GM10266 (cell line): ENCODE measurements around the gene ARL6IP6.

Source experiments
- DNase-seq: peaks from one replicate; pipeline ENCODE4 v3.0.0; 2012; ENCODE audit errors: extremely low spot score
- TF ChIP-seq, protein P1 (sequence below): IDR thresholded peaks from 2 replicates; pipeline ENCODE4 v1.5.1; 2012; ENCODE audit warnings: mild to moderate bottlenecking, low read depth; ENCODE audit not compliant: control insufficient read depth, insufficient read depth; ENCODE audit errors: missing control alignments

The ARL6IP6 gene

DNA sequence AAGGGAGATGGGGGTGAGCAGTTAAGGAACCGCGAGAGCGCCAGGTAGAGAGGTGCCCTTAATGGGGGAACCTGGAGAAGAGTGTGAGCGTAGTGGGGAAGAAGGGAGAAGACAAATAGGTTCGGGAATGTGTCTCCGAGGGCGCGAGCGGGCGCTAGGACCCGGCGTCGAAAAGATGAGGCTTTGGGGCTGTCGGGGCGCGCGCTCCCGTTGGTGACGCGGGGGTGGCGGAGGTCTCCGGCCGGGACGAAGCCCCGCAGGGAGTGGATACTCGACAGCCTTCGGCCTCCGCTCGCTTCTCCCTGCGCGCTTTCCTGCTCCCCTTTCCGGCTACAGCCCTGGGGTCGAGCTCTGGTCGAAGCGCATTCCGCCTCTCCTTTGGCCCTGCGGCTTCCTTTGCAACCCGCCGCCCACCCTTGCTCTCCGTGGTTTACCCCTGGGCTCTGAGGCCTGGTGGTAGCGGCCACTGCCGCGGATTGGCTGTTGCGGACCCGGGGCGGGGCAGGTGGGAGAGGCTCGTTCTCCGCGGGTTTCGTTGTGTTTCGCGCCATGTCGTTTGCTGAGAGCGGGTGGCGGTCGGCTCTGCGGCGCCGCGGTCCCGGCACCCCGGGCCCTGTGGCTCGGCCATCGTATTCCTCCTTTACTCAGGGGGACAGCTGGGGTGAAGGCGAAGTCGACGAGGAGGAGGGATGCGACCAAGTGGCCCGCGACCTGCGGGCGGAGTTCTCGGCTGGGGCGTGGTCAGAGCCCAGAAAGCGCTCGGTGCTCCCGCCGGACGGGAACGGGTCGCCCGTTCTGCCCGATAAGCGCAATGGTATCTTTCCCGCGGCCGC is at the start of gene ARL6IP6:
Gene ARL6IP6, plus strand, starts transcription at position 545 of the 833 bp plus-strand sequence. Its CDS starts 5 bp downstream, at position 550.
- TF ChIP-seq, protein P1, sequence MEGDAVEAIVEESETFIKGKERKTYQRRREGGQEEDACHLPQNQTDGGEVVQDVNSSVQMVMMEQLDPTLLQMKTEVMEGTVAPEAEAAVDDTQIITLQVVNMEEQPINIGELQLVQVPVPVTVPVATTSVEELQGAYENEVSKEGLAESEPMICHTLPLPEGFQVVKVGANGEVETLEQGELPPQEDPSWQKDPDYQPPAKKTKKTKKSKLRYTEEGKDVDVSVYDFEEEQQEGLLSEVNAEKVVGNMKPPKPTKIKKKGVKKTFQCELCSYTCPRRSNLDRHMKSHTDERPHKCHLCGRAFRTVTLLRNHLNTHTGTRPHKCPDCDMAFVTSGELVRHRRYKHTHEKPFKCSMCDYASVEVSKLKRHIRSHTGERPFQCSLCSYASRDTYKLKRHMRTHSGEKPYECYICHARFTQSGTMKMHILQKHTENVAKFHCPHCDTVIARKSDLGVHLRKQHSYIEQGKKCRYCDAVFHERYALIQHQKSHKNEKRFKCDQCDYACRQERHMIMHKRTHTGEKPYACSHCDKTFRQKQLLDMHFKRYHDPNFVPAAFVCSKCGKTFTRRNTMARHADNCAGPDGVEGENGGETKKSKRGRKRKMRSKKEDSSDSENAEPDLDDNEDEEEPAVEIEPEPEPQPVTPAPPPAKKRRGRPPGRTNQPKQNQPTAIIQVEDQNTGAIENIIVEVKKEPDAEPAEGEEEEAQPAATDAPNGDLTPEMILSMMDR: no peak
- peak; percentile 82 for DNase-seq

DNA sequence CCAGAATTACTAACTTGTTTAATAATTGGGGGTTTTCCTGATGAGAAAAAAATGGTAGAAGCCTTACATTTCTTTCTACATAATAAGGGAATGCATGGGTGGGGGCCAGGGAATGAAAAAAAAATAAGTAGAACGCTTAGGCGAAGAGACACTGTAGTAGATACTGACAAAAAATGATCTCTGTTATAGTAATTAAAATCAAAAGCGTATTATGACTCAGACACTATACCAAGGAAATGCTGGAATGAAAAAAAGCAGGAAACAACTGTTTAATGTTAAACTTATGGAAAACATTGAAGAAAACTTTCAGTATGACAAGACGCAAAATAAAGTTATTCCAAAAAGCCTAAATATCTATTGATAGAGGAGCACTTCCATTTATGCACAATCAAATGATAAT is 44.1 kb upstream of the ARL6IP6 start:
- TF ChIP-seq, protein P1: no peak
- DNase-seq: no peak

DNA sequence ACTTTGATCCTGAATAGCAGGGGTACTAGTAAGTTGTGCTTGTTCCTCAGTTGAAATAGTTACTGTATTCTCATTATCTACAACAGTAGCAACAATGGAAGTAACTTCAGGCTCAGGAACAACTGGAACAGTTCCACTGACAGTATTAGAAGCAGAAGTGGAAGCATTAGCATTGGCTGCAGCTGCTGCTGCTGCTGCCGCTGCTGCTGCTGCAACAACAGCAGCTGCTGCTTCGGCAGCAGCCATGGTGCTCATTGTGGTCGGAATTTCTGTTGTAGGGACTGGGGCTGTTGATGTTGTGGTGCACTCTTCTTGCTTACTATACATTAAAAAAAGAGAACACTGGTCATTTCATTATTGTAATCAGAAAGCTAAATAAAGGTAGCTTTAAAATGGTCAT is 42.0 kb upstream of the ARL6IP6 start:
- DNase-seq: no peak

DNA sequence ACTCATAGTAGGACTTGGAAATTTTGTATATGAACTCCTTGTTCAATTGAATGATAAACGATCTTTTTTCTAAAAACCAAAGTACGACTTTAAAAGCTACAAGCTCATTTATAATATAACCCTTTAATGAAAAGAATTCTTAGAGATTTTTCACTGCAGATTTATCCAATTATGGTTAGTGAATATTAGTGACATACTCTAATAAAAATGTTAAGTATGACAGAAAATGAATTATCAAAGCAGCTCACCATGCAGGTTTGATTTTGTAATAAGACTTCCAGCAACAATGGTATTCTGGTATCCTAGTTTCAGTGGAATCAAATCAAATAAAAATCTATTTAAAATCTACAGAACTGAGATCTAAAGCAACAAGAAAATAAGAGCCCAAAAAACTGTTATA is 39.6 kb upstream of the ARL6IP6 start:
- no peak for DNase-seq
- TF ChIP-seq, protein P1: no peak

More for the DNA sequence above, 42.0 kb upstream of the ARL6IP6 start:
- TF ChIP-seq, protein P1: no peak

DNA sequence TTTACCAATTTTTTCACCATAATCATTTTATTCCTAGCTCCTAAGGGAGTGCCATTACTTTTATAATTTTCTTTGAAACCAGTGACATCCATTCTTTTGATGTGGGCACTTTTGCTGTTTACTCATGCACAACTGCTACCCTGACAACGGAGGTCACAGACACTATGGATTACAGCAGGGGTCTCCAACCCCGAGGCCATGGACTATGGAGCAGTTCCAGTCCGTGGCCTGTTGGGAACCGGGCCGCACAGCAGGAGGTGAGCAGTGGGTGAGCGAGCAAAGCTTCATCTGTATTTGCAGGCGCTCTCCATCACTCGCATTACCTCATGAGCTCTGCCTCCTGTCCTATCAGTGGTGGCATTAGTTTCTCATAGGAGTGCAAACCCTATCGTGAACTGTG is 35.8 kb upstream of the ARL6IP6 start:
- DNase-seq: no peak

DNA sequence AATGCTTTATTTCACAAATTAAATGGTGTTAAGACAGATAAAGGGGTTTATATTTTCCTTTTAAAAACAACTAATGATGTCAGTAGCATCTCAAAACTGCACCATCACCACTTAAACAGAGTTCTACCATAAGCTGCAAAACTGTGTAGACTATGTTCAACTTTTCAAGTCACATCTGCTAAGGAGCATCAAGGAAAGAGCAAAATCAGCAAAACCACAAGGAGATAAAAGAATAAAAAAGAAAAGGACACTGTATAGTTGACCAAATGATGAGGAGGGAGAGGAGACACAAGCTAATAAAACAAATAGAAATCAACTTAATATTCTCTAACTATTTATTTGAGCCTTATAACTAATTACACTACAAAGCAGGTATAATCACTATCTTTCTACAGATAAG is 35.0 kb upstream of the ARL6IP6 start:
- DNase-seq: no peak
- TF ChIP-seq, protein P1: no peak

More for the DNA sequence above, 35.8 kb upstream of the ARL6IP6 start:
- TF ChIP-seq, protein P1: no peak

DNA sequence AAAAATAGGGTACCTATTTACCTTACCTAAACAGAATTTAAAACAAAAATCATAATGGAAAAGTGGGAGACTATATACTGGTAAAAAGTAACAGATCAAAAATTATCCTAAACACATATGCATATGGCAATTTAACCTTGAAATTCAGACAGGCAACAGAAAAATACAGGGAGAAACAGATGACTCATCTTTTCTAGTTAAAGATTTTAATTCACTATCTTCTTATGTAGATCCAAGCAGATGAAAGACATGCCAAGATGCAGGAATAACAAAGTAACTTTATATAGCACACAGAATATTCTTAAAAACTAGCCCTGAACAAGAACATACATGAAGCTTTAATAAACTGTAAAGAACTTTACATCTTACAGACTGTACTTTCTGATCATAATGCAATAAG is 32.1 kb upstream of the ARL6IP6 start:
- no peak for DNase-seq
- TF ChIP-seq, protein P1: no peak
